Hematopoietic multipotent progenitor cell treated with erythropoietin and hydrocortisone succinate and interleukin-3 and kit ligand, for 15 days (in vitro differentiated cells): Measurements from ENCODE around the gene ZNF823.
"Not testable (repeated sequence)": the region's sequence is repeated elsewhere in the genome, so short reads cannot be mapped to it uniquely, and the experiment has no call there.

ENCODE experiments used
- DNase-seq: peaks from one replicate; pipeline ENCODE4 v3.0.0-alpha.2; 2015; ENCODE audit warnings: low spot score

The ZNF823 gene

GRCh38 chr19:11680689-11681302 is 58.0 kb downstream of the ZNF823 start:
- no peak for DNase-seq

GRCh38 chr19:11678504-11678903 is 60.2 kb downstream of the ZNF823 start:
- DNase-seq, result no peak

DNA sequence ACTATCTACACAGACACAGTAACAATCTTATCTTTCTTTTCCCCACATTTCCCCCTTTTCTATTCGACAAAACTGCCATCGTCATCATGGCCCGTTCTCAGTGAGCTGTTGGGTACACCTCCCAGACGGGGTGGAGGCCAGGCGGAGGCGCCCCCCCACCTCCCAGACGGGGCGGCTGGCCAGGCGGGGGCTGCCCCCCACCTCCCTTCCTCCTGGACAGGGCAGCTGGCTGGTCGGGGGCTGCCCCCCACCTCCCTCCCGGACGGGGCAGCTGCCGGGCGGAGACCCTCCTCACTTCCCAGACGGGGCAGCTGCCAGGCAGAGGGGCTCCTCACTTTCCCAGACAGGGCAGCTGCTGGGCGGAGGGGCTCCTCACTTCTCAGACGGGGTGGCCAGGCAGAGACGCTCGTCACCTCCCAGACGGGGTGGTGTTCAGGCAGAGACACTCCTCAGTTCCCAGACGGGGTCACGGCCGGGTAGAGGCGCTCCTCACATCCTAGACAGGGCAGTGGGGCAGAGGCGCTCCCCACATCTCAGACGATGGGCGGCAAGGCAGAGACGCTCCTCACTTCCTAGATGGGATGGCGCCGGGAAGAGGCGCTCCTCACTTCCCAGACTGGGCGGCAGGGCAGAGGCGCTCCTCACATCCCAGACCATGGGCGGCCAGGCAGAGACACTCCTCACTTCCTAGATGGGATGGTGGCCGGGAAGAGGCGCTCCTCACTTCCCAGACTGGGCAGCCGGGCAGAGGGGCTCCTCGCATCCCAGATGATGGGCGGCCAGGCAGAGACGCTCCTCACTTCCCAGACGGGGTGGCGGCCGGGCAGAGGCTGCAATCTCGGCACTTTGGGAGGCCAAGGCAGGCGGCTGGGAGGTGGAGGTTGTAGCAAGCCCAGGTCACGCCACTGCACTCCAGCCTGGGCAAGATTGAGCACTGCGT is 61.8 kb downstream of the ZNF823 start:
- DNase-seq, result not testable (repeated sequence)

DNA sequence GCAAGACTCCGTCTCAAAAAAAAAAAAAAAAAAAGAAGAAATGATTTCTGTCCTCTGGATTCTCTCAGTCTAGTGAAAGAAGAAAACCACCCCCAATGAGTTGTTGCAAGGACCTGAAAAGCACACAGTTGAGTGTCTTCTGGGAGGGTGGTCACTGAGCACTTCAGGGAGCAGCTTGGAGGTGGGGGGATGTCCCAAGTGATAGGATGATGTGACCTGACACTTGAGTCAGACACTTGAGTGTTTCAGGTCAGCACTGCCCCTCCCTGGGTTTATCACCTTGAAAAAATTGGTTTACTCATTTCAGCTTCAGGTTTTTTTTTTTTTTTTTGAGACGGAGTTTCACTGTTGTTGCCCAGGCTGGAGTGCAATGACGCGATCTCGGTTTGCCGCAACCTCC is 63.2 kb downstream of the ZNF823 start:
- DNase-seq, result no peak

- DNase-seq, result no peak
Measured at GRCh38 chr19:11674067-11674492, 64.7 kb downstream of the ZNF823 start.

GRCh38 chr19:11673608-11674041 is 65.1 kb downstream of the ZNF823 start:
- DNase-seq, result no peak
